ENCODE data around the gene CLCN2. TPM values are rescaled to one million over a fixed set of nuclear protein-coding genes. Genes with fewer than 3 reads are reported as not detected.

CLCN2 gene
- total RNA-seq (2014; rRNA removed; shearing (Covaris generic)): 17.1 and 22.3 TPM in 2 replicates

GRCh38 chr3:184361532-184361931, at the start of gene CLCN2, which contains the start of gene POLR2H:
TSS of gene CLCN2 (minus strand) at chr3:184361605. CDS start at chr3:184361479, 126 bp downstream.
TSS of gene POLR2H (plus strand) at chr3:184361710. CDS start at chr3:184363493, 1,783 bp downstream.
- Histone ChIP-seq H3K36me3 (replicated peaks; ENCODE audit: control insufficient read depth, insufficient read depth, low read length) (peaks cover 11% of the 10 kb centered on the region), H3K27me3 (ENCODE audit: control insufficient read depth, insufficient read depth, low read length) (peaks cover 7% of the 10 kb centered on the region), H3K4me3 (ENCODE audit: insufficient read depth, low read depth, low read length) (peak within 1 kb of the TSS; percentile 83)
- DNase-seq: peak; percentile 93

GRCh38 chr3:184409946-184410500, 48.6 kb upstream of the CLCN2 start:
- H3K36me3 ChIP-seq (replicated peaks; ENCODE audit: control insufficient read depth, insufficient read depth, low read length): no peaks in the 10 kb centered on the region
- DNase-seq: no peak

GRCh38 chr3:184409331-184409926, 48.0 kb upstream of the CLCN2 start:
- no peaks in the 10 kb centered on the region for H3K36me3 ChIP-seq (replicated peaks; ENCODE audit: control insufficient read depth, insufficient read depth, low read length)
- DNase-seq: no peak
- no peak overlapping the region for H3K4me3 ChIP-seq (ENCODE audit: insufficient read depth, low read depth, low read length)
- H3K27me3 ChIP-seq (ENCODE audit: control insufficient read depth, insufficient read depth, low read length): no peaks in the 10 kb centered on the region

More at GRCh38 chr3:184409946-184410500, 48.6 kb upstream of the CLCN2 start:
- H3K4me3 ChIP-seq (ENCODE audit: insufficient read depth, low read depth, low read length): no peak overlapping the region
- H3K27me3 ChIP-seq (ENCODE audit: control insufficient read depth, insufficient read depth, low read length): no peaks in the 10 kb centered on the region

- DNase-seq: no peak
- no peaks in the 10 kb centered on the region for H3K36me3 ChIP-seq (replicated peaks; ENCODE audit: control insufficient read depth, insufficient read depth, low read length)
Measured at GRCh38 chr3:184405075-184406030, 43.9 kb upstream of the CLCN2 start.

GRCh38 chr3:184399410-184399809, 38.0 kb upstream of the CLCN2 start:
- peak; percentile 75 for DNase-seq
- Histone ChIP-seq H3K36me3 (replicated peaks; ENCODE audit: control insufficient read depth, insufficient read depth, low read length) (no peaks in the 10 kb centered on the region), H3K4me3 (ENCODE audit: insufficient read depth, low read depth, low read length) (no peak overlapping the region), H3K27me3 (ENCODE audit: control insufficient read depth, insufficient read depth, low read length) (no peaks in the 10 kb centered on the region)

More at GRCh38 chr3:184405075-184406030, 43.9 kb upstream of the CLCN2 start:
- Histone ChIP-seq H3K4me3 (ENCODE audit: insufficient read depth, low read depth, low read length) (no peak overlapping the region), H3K27me3 (ENCODE audit: control insufficient read depth, insufficient read depth, low read length) (no peaks in the 10 kb centered on the region)

- Histone ChIP-seq H3K36me3 (replicated peaks; ENCODE audit: control insufficient read depth, insufficient read depth, low read length) (no peaks in the 10 kb centered on the region), H3K27me3 (ENCODE audit: control insufficient read depth, insufficient read depth, low read length) (no peaks in the 10 kb centered on the region), H3K4me3 (ENCODE audit: insufficient read depth, low read depth, low read length) (no peak overlapping the region)
- no peak for DNase-seq
Measured at GRCh38 chr3:184395320-184395660, 33.9 kb upstream of the CLCN2 start.

- Histone ChIP-seq H3K27me3 (ENCODE audit: control insufficient read depth, insufficient read depth, low read length) (no peaks in the 10 kb centered on the region), H3K36me3 (replicated peaks; ENCODE audit: control insufficient read depth, insufficient read depth, low read length) (no peaks in the 10 kb centered on the region), H3K4me3 (ENCODE audit: insufficient read depth, low read depth, low read length) (no peak overlapping the region)
- no peak for DNase-seq
Measured at GRCh38 chr3:184391266-184391665, 29.9 kb upstream of the CLCN2 start.

- no peaks in the 10 kb centered on the region for H3K36me3 ChIP-seq (replicated peaks; ENCODE audit: control insufficient read depth, insufficient read depth, low read length)
- no peaks in the 10 kb centered on the region for H3K27me3 ChIP-seq (ENCODE audit: control insufficient read depth, insufficient read depth, low read length)
- no peak for DNase-seq
Measured at GRCh38 chr3:184389935-184390528, 28.6 kb upstream of the CLCN2 start.

GRCh38 chr3:184389384-184389783, 28.0 kb upstream of the CLCN2 start:
- Histone ChIP-seq H3K27me3 (ENCODE audit: control insufficient read depth, insufficient read depth, low read length) (no peaks in the 10 kb centered on the region), H3K36me3 (replicated peaks; ENCODE audit: control insufficient read depth, insufficient read depth, low read length) (no peaks in the 10 kb centered on the region), H3K4me3 (ENCODE audit: insufficient read depth, low read depth, low read length) (no peak overlapping the region)
- DNase-seq: peak; percentile 57

More at GRCh38 chr3:184389935-184390528, 28.6 kb upstream of the CLCN2 start:
- H3K4me3 ChIP-seq (ENCODE audit: insufficient read depth, low read depth, low read length): no peak overlapping the region

- DNase-seq: no peak
Measured at GRCh38 chr3:184388936-184389230, 27.5 kb upstream of the CLCN2 start.

GRCh38 chr3:184388164-184388935, 26.9 kb upstream of the CLCN2 start:
- DNase-seq: peak; percentile 42
- H3K4me3 ChIP-seq (ENCODE audit: insufficient read depth, low read depth, low read length): no peak overlapping the region
- no peaks in the 10 kb centered on the region for H3K36me3 ChIP-seq (replicated peaks; ENCODE audit: control insufficient read depth, insufficient read depth, low read length)
- peaks cover 1% of the 10 kb centered on the region; the same call in 1 of the 2 replicates for H3K27me3 ChIP-seq (ENCODE audit: control insufficient read depth, insufficient read depth, low read length)

More at GRCh38 chr3:184388936-184389230, 27.5 kb upstream of the CLCN2 start:
- Histone ChIP-seq H3K36me3 (replicated peaks; ENCODE audit: control insufficient read depth, insufficient read depth, low read length) (no peaks in the 10 kb centered on the region), H3K4me3 (ENCODE audit: insufficient read depth, low read depth, low read length) (no peak overlapping the region), H3K27me3 (ENCODE audit: control insufficient read depth, insufficient read depth, low read length) (no peaks in the 10 kb centered on the region)

GRCh38 chr3:184387174-184387714, 25.8 kb upstream of the CLCN2 start:
- peaks cover 12% of the 10 kb centered on the region for H3K27me3 ChIP-seq (ENCODE audit: control insufficient read depth, insufficient read depth, low read length)
- DNase-seq: peak; percentile 41
- H3K4me3 ChIP-seq (ENCODE audit: insufficient read depth, low read depth, low read length): no peak overlapping the region
- no peaks in the 10 kb centered on the region for H3K36me3 ChIP-seq (replicated peaks; ENCODE audit: control insufficient read depth, insufficient read depth, low read length)

- peaks cover 22% of the 10 kb centered on the region for H3K27me3 ChIP-seq (ENCODE audit: control insufficient read depth, insufficient read depth, low read length)
- no peak overlapping the region for H3K4me3 ChIP-seq (ENCODE audit: insufficient read depth, low read depth, low read length)
- H3K36me3 ChIP-seq (replicated peaks; ENCODE audit: control insufficient read depth, insufficient read depth, low read length): no peaks in the 10 kb centered on the region
- DNase-seq: peak; percentile 76
Measured at GRCh38 chr3:184386047-184386806, 24.8 kb upstream of the CLCN2 start.

Data from H7 (cell line).